PC-3 (cell line): ENCODE results near the gene COL10A1. TPM values are rescaled to one million over a fixed set of nuclear protein-coding genes. Genes with fewer than 3 reads are reported as not detected.

Experiments used
- ATAC-seq: fragments of 200-7000 bp; cut with Tn5 transposase; 2 replicates; pipeline ENCODE4 v1.9.1; 2020; ENCODE audit warnings: mild to moderate bottlenecking, moderate library complexity
- BruUV-seq: library from RNA; stranded (reverse); fragments of 400-500 nt; replicated peaks from 2 replicates; lab custom pipeline; 2021; lab: Mats Ljungman, UMichigan
- CTCF ChIA-PET: fragments of 300-600 bp; sonication (Branson Sonifier 250); formaldehyde crosslinking; loops from one replicate; lab custom pipeline; 2022; ENCODE audit warnings: antibody characterized with exemption; lab: Charles Lee
- POLR2A ChIA-PET: fragments of 300-600 bp; sonication (Branson Sonifier 250); formaldehyde crosslinking; loops from one replicate; lab custom pipeline; 2022; ENCODE audit warnings: antibody characterized with exemption; ENCODE audit not compliant: unreplicated experiment; lab: Charles Lee
- DNase-seq: peaks from one replicate; pipeline ENCODE4 v3.0.0-alpha.2; 2015
- H2AFZ ChIP-seq: fragments of 300-600 bp; sonication (generic); 2 replicates; pipeline ENCODE4 v1.6.0; 2016; ENCODE audit warnings: antibody characterized with exemption, low read length
- H3F3A ChIP-seq: fragments of 300-600 bp; sonication (generic); one replicate; pipeline ENCODE4 v1.6.0; 2017; ENCODE audit warnings: antibody characterized with exemption, low read length, control low read depth, mild to moderate bottlenecking; ENCODE audit not compliant: unreplicated experiment
- H3K27ac ChIP-seq: fragments of 300-600 bp; sonication (generic); 2 replicates; pipeline ENCODE4 v1.5.1; 2016; ENCODE audit warnings: mild to moderate bottlenecking, low read length
- H3K27me3 ChIP-seq: fragments of 300-600 bp; sonication (generic); 2 replicates; pipeline ENCODE4 v1.6.1; 2016; ENCODE audit warnings: low read length, mixed read lengths
- H3K36me3 ChIP-seq: fragments of 300-600 bp; sonication (generic); 2 replicates; pipeline ENCODE4 v1.6.1; 2016; ENCODE audit warnings: low read depth, mixed run types, low read length, mixed read lengths
- H3K4me1 ChIP-seq: fragments of 300-600 bp; sonication (generic); 2 replicates; pipeline ENCODE4 v1.5.1; 2016; ENCODE audit warnings: low read length; ENCODE audit not compliant: insufficient read depth
- H3K4me2 ChIP-seq: fragments of 300-600 bp; sonication (generic); 2 replicates; pipeline ENCODE4 v1.6.0; 2016; ENCODE audit warnings: low read length
- H3K4me3 ChIP-seq: fragments of 300-600 bp; sonication (generic); 2 replicates; pipeline ENCODE4 v1.5.1; 2016; ENCODE audit warnings: mild to moderate bottlenecking, low read length, mixed read lengths
- H3K79me2 ChIP-seq: fragments of 300-600 bp; sonication (generic); 2 replicates; pipeline ENCODE4 v1.6.1; 2017; ENCODE audit warnings: low read length, mixed read lengths
- H3K9ac ChIP-seq: fragments of 300-600 bp; sonication (generic); 2 replicates; pipeline ENCODE4 v1.6.0; 2016; ENCODE audit warnings: mild to moderate bottlenecking, low read length
- H3K9me2 ChIP-seq: fragments of 300-600 bp; sonication (generic); replicated peaks from 2 replicates; pipeline ENCODE4 v1.6.1; 2016; ENCODE audit warnings: mixed run types, low read length, mixed read lengths
- H3K9me3 ChIP-seq: fragments of 300-600 bp; sonication (generic); 2 replicates; pipeline ENCODE4 v1.6.1; 2016; ENCODE audit warnings: low read length, mixed read lengths
- H4K20me1 ChIP-seq: fragments of 300-600 bp; sonication (generic); 2 replicates; pipeline ENCODE4 v1.6.1; 2016; ENCODE audit warnings: low read length, mixed read lengths
- EZH2 ChIP-seq: fragments of 300-600 bp; sonication (generic); IDR thresholded peaks from one replicate; pipeline ENCODE4 v1.6.1; 2017; ENCODE audit warnings: antibody characterized with exemption, mild to moderate bottlenecking, low read length; ENCODE audit not compliant: unreplicated experiment
- EZH2phosphoT487 ChIP-seq: fragments of 300-600 bp; sonication (generic); IDR thresholded peaks from 2 replicates; pipeline ENCODE4 v1.6.1; 2018; ENCODE audit warnings: mild to moderate bottlenecking, antibody characterized with exemption, low read length, borderline replicate concordance
- intact Hi-C: fragments of 100-400 bp; cut with micrococcal nuclease; formaldehyde crosslinking; loops from 2 replicates; pipeline ENCODE4 v1.9.0; 2023
- total RNA-seq: library from RNA; depleted of rRNA; stranded (reverse); fragments of >200 nt; gene quantifications from 2 replicates; pipeline ENCODE4 v1.2.3, GENCODE V29; 2014
- TF ChIP-seq, protein P1 (sequence below): fragments of 300-600 bp; sonication (generic); conservative IDR thresholded peaks from 2 replicates; pipeline ENCODE4 v1.5.1; 2017; ENCODE audit warnings: antibody characterized with exemption, low read depth, mild to moderate bottlenecking, low read length

Gene COL10A1
- total RNA-seq, 1 experiment from 2014 or later, result not detected

DNA sequence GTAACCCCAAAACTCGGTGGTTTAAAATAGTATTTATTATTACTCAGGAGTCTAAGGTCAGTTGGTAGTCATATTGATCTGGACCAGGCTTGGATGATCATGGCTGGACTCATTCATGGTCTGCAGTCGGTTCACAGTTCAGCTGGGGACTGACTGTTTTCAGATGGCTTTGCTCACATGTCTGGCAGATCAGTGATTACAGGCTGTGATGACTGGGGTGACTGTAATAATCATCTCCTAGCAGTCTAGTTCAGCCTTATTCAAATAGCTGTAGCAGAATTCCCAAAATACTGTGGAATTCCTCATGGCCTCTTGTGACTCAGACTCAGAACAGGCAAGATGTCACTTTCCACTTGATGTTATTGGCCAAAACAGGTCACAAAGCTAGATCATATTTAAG is 41.6 kb downstream of the COL10A1 start:
- no peak for ATAC-seq

GRCh38 chr6:116083052-116083451 is 42.9 kb downstream of the COL10A1 start:
- ATAC-seq (no peak), DNase-seq (no peak)
- Histone ChIP-seq H4K20me1 (no peaks in the 10 kb centered on the region), H3K9ac (no peak overlapping the region), H3K79me2 (no peaks in the 10 kb centered on the region), H3K36me3 (no peaks in the 10 kb centered on the region), H3K4me2 (no peak overlapping the region), H3K4me1 (peaks cover 7% of the 10 kb centered on the region), H2AFZ (no peak overlapping the region), H3K4me3 (no peak overlapping the region), H3K27me3 (no peaks in the 10 kb centered on the region), H3F3A (no peaks in the 10 kb centered on the region), H3K9me3 (no peaks in the 10 kb centered on the region), H3K27ac (no peak overlapping the region), H3K9me2 (no peaks in the 10 kb centered on the region)
- intact Hi-C loops, result no loop called here
- TF ChIP-seq, protein P1, sequence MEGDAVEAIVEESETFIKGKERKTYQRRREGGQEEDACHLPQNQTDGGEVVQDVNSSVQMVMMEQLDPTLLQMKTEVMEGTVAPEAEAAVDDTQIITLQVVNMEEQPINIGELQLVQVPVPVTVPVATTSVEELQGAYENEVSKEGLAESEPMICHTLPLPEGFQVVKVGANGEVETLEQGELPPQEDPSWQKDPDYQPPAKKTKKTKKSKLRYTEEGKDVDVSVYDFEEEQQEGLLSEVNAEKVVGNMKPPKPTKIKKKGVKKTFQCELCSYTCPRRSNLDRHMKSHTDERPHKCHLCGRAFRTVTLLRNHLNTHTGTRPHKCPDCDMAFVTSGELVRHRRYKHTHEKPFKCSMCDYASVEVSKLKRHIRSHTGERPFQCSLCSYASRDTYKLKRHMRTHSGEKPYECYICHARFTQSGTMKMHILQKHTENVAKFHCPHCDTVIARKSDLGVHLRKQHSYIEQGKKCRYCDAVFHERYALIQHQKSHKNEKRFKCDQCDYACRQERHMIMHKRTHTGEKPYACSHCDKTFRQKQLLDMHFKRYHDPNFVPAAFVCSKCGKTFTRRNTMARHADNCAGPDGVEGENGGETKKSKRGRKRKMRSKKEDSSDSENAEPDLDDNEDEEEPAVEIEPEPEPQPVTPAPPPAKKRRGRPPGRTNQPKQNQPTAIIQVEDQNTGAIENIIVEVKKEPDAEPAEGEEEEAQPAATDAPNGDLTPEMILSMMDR, result no peak
- TF ChIP-seq EZH2 (no peak), EZH2phosphoT487 (no peak)
- CTCF ChIA-PET, result no interaction called here
- POLR2A ChIA-PET, result no interaction called here
- no TSS peak for BruUV-seq

More for the DNA sequence above, 41.6 kb downstream of the COL10A1 start:
- intact Hi-C loops, result no loop called here
- Histone ChIP-seq H3K9me3 (no peaks in the 10 kb centered on the region), H2AFZ (no peak overlapping the region), H3F3A (no peaks in the 10 kb centered on the region), H3K27ac (no peak overlapping the region), H3K79me2 (no peaks in the 10 kb centered on the region), H3K9ac (no peak overlapping the region), H3K4me2 (no peak overlapping the region), H3K27me3 (no peaks in the 10 kb centered on the region), H3K36me3 (no peaks in the 10 kb centered on the region), H3K9me2 (no peaks in the 10 kb centered on the region), H4K20me1 (no peaks in the 10 kb centered on the region), H3K4me1 (peaks cover 7% of the 10 kb centered on the region), H3K4me3 (no peak overlapping the region)
- ChIA-PET CTCF (no interaction called here), POLR2A (no interaction called here)
- TF ChIP-seq, protein P1, result no peak
- TF ChIP-seq EZH2phosphoT487 (no peak), EZH2 (no peak)
- BruUV-seq, result no TSS peak
- no peak for DNase-seq

- Histone ChIP-seq H3K4me3 (no peak overlapping the region), H3K4me2 (no peak overlapping the region), H3K4me1 (peaks cover 8% of the 10 kb centered on the region), H3K9me3 (no peaks in the 10 kb centered on the region), H3F3A (no peaks in the 10 kb centered on the region), H4K20me1 (no peaks in the 10 kb centered on the region), H3K27me3 (no peaks in the 10 kb centered on the region), H2AFZ (no peak overlapping the region), H3K36me3 (no peaks in the 10 kb centered on the region), H3K27ac (no peak overlapping the region), H3K79me2 (no peaks in the 10 kb centered on the region), H3K9me2 (no peaks in the 10 kb centered on the region), H3K9ac (no peak overlapping the region)
- CTCF ChIA-PET, result no interaction called here
- TF ChIP-seq EZH2 (no peak), EZH2phosphoT487 (no peak)
- TF ChIP-seq, protein P1, result no peak
- no peak for ATAC-seq
- DNase-seq, result no peak
- POLR2A ChIA-PET, result no interaction called here
- intact Hi-C loops, result no loop called here
- BruUV-seq, result no TSS peak
Observed at GRCh38 chr6:116078945-116079344, 47.0 kb downstream of the COL10A1 start.
